AG08395 (cell line): Measurements from ENCODE around the gene KCTD3.

Experiments used
- DNase-seq: peaks from one replicate; pipeline ENCODE4 v3.0.0; 2012; ENCODE audit warnings: mixed read lengths, low spot score

The KCTD3 gene

GRCh38 chr1:215606036-215606435 lies 38.9 kb downstream of the KCTD3 start:
- no peak for DNase-seq

GRCh38 chr1:215606564-215607168 lies 39.6 kb downstream of the KCTD3 start:
- peak; percentile 29 for DNase-seq

DNA sequence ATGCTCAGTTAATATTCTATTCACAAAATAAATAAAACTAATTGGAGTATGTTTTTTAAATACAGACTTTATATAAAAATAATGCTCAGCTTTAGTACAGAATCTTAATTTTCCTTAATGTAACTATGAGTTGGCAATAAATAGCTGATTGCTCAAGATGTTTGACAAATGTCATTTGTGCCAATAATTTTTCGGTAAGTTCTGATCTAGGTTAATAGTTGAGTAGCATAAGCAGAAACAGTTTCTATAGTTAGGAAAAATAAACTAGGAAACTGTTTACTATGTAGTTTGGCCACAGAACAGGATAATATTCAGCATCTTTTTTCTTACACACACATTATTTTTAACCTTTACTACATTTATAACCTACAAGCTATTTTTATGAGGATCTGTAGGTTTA lies 40.3 kb downstream of the KCTD3 start:
- no peak for DNase-seq

DNA sequence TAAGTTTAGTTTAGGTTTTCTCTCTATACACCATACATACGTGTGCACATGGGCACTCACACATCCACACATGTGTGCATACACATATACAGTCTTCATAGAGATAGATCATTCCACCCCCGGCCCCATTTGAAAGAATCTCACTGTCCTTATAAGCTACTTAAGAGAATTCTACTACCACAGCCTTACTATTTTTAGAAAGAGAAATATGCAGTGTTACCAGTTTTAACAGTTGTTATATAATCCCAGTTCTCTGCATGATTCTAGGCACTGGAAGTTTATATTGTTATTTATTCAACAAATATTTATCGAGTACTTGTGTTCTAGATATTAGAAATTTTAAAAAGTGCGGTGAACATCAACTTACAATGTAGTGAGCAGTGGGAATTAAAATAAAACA lies 41.5 kb downstream of the KCTD3 start:
- no peak for DNase-seq

- DNase-seq, result no peak
Observed at GRCh38 chr1:215612391-215612790, 45.3 kb downstream of the KCTD3 start.

DNA sequence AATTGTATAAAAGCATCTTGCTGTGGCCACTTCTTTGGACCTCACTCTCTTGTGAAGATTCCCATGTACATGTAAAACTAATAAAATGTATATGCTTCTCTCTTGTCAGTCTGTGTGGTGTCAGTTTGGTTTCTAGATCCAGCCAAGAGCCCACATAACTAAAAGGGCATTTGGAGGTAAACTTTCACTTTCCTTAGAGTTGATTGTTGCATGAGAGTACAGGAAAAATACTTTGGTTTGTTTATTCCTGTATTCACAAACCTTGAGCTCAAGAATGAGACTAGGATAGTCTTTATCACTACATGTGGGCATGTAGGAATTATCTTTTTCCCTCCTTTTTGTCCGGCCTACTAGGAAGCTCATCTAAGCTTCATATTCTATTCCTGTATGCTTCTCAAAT lies 50.9 kb downstream of the KCTD3 start:
- no peak for DNase-seq

GRCh38 chr1:215623162-215623561 lies 56.1 kb downstream of the KCTD3 start:
- DNase-seq, result no peak

DNA sequence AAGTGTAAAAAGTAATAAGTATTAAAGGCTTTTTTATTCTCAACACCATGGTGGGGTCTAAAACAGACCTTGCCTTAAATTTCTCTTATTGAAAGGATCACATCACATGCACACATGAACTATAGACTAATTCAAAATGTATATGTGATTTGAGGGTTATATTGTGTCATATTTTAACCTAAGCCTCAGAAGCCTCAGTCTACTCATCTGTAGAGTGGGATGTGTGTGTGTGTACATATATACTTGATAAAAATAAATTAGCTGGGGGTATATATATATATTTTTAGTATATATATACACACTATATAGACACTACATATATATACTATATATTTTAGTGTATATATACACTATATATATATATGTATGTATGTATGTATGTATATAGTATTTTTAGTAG lies 58.8 kb downstream of the KCTD3 start:
- no peak for DNase-seq

GRCh38 chr1:215631040-215631439 lies 63.9 kb downstream of the KCTD3 start:
- no peak for DNase-seq

DNA sequence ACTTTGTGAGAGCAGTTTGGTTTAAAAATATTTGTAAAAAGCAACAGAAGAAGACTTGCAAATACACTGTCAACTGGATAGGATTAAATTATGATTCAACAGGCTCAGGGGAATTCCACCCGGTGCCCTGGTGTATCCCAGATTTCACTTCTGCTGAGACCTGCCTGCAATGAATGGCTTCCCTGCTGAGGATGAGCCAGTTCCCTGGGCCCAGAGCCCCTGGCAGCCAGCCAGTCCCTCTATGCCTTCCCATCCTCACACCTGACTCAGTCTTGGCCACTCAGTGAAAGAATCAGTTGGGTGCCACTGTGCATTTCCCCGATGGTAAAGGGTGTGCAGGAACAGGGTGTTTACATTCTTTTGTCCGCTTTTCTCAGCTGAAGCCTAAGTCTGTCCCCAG lies 64.4 kb downstream of the KCTD3 start:
- no peak for DNase-seq

- no peak for DNase-seq
Observed at GRCh38 chr1:215635827-215636226, 68.7 kb downstream of the KCTD3 start.

GRCh38 chr1:215636258-215636965 lies 69.3 kb downstream of the KCTD3 start:
- DNase-seq, result peak; percentile 80

DNA sequence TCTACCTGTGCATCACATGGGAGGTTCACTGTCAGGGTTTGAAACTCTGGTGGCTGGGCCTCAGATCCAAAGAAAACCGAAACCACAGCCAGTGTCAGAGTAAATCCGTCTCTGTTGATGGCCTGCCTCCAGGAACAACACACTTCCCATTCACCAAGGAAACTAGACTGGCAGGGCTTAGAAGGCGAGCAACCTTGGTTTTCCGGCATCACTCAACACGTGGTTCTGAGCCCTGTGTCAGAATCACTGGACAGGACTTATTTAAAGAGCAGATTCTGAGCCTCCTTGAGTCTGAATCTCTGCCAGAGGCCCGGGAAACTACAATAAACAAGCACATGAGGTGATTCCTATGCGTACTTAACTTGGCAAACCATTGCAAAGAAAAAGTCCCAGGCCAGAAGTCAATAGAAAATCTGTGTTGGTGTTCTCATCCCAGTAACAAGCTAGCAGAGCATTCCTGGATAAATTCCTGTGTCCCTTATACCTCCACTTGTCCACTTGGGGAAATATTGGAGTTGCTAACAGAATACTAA lies 70.0 kb downstream of the KCTD3 start:
- DNase-seq, result peak; percentile 66

GRCh38 chr1:215640429-215641148 lies 73.5 kb downstream of the KCTD3 start:
- DNase-seq, result no peak

DNA sequence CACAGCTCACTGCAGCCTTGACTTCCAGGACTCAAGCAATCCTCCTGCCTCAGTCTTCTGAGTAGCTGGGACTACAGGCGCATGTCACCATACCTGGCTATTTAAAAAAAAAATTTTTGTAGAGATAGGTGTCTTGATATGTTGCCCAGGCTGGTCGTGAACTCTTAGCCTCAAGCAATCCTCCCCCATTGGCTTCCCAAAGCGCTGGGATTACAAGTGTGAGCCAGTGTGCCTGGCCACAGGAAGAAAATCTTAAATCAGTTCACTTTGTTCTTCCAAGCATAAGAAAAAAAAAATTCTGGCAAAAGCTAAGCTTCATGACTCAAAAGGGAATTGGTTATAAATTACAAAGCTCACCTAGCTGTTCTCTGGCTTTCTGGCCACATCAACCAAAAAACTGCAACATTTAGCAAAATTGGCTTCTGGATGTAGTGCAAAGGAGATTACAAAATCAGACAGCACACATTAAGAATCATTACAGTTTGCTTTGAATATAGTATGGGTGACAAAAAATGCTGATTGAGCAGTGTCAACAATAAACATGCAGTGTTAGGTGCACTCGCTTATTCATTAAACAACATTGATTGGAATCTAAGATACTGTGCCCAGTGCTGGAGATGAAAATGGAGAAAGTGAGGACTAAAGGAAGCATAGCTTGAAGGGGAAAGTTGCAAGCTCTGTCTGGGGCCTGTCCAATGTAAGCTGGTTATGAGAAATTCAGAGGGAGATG lies 76.7 kb downstream of the KCTD3 start:
- no peak for DNase-seq

DNA sequence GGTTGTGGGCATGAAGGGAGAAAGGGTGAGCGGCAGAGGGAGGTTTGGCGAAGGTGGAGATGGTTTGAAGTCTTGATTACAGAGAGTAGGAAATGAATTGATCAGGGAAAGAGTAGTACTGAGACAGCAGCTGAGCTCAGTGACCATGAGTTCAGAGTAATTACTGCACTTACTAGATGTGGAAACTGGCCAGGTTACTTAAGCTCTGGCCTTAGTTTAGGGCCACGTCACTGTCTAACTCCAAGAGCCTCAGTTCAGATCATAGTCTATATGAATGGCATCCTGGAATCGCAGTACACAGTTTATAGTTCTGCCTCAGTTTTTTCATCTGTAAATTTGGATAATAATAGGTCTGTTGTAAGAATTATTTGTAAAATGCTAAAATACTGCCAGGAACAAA lies 78.1 kb downstream of the KCTD3 start:
- no peak for DNase-seq

- DNase-seq, result no peak
Observed at GRCh38 chr1:215645861-215646260, 78.8 kb downstream of the KCTD3 start.

GRCh38 chr1:215647738-215648137 lies 80.6 kb downstream of the KCTD3 start:
- no peak for DNase-seq

DNA sequence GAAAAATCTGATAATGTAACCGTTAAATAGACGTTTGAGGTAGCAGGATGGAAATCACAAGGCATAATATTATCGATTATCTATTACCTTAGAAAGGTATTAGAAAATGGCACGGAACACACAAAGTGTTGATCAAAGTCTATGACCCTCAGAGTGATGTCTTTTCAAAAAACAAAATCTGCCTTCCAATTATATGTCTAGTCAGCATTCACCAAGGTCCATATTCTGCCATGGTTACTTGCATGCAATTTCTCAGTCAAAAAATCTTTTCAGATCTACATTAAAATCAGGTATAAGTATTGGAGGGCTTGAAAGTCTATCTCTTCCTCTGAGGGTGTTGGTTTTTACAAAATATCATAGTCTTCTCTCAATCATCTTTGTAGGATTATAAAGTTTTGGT lies 81.9 kb downstream of the KCTD3 start:
- no peak for DNase-seq

- DNase-seq, result no peak
Observed at GRCh38 chr1:215650446-215651149, 83.5 kb downstream of the KCTD3 start.

DNA sequence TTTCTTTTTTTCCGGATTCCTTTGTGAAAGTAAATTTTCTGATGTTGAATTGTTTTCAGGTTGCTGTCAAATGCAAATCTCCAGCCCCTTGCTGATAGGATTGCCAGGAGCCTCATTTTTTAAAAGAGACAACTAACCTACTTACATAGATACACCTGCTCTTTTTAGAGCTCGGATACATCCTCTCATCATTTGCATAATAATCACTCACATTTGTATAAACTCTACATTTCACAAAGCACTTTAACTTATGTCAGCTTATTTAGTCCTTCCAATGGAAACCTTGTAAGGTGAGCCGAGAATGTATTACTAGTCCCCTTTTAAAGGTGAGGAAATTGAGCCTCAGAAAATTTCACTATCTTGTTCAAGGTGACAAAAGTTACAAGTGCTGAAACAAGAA lies 84.8 kb downstream of the KCTD3 start:
- no peak for DNase-seq

DNA sequence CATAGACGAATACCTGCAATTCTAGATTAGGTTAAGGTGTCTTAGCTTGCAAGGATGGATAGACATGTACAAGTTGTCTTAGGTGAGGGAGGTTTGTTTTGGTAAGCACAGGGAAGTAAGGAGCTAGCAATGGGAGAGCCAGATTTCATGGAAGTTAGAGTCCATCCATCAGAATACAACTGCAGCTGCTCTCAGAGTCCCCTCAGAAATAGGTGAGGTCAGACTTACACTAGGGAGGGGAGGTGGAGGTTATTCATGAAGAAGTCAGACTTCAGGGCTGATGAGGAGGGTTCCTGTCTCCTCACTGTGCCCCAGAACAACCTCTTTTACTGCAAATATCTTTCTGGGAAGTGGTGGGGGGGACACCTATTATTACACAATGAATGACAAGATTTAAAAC lies 85.3 kb downstream of the KCTD3 start:
- DNase-seq, result no peak
